ENCODE results near the gene PPA1. TPM values are rescaled to one million over a fixed set of nuclear protein-coding genes. Genes with fewer than 3 reads are reported as not detected.
A peak's percentile ranks its signal among the peaks of the same experiment; 100 is the strongest.

The PPA1 gene
- total RNA-seq (100 to 1,000 TPM; 358 to 368 TPM), polyA plus RNA-seq (122 TPM)

- H3K4me3 ChIP-seq (ENCODE audit: low read length): peak within 1 kb of the TSS; percentile 93
- Mint-ChIP-seq H3K4me1 (peaks cover 17 to 33% (median 32%) of the 10 kb centered on the region in 3 donors), H3K4me3 (peak within 1 kb of the TSS; percentile 82 to 96 (median 88)), H3K36me3 (peaks cover 0 to 21% (median 3%) of the 10 kb centered on the region in 3 donors), H3K27ac (peak within 1 kb of the TSS; percentile 84 to 98 (median 94)), H3K27me3 (no peaks in the 10 kb centered on the region), H3K9me3 (no peaks in the 10 kb centered on the region)
- peak; percentile 99 for DNase-seq
- no peaks in the 10 kb centered on the region for H3K9me3 ChIP-seq (ENCODE audit: low read length)
- no peaks in the 10 kb centered on the region for H3K36me3 ChIP-seq (ENCODE audit: insufficient read depth, low read length)
- ChIA-PET CTCF (interaction anchor here (1.0 to 3.5 kb wide), 9 partner anchors 11 to 131 kb away, joined by 3 to 32 read pairs (median 3); partner anchors contain the start of gene TYSND1), POLR2A (interaction anchor here (1.1 to 2.2 kb wide), 4 partner anchors 63 to 171 kb away, joined by 4 to 8 read pairs (median 4); partner anchors contain the start of genes SAR1A and TYSND1)
- no peaks in the 10 kb centered on the region for H3K27me3 ChIP-seq (ENCODE audit: insufficient read depth, low read length, poor library complexity, severe bottlenecking)
- H3K27ac ChIP-seq (ENCODE audit: low read depth, low read length): peak within 1 kb of the TSS; percentile 75
- H3K4me1 ChIP-seq (ENCODE audit: insufficient read depth, low read length): peaks cover 11% of the 10 kb centered on the region
Observed at GRCh38 chr10:70233109-70233938, at the start of gene PPA1. PPA1 (minus strand) TSS chr10:70233429; CDS start chr10:70233327, 102 bp downstream.

- Mint-ChIP-seq H3K36me3 (peaks cover 0 to 5% (median 1%) of the 10 kb centered on the region in 3 donors), H3K27ac (no peak overlapping the region), H3K4me1 (peaks cover 0 to 5% (median 0%) of the 10 kb centered on the region in 3 donors), H3K27me3 (peaks cover 32 to 50% of the 10 kb centered on the region in 2 donors), H3K4me3 (no peak overlapping the region), H3K9me3 (peaks cover 0 to 3% (median 2%) of the 10 kb centered on the region in 5 donors)
- DNase-seq: no peak
- no peak overlapping the region for H3K27ac ChIP-seq (ENCODE audit: low read depth, low read length)
- H3K4me3 ChIP-seq (ENCODE audit: low read length): no peak overlapping the region
- no peaks in the 10 kb centered on the region for H3K9me3 ChIP-seq (ENCODE audit: low read length)
- H3K36me3 ChIP-seq (ENCODE audit: insufficient read depth, low read length): no peaks in the 10 kb centered on the region
- ChIA-PET CTCF (interaction anchor here (1.5 to 1.9 kb wide), 2 partner anchors 9 to 16 kb away, joined by 4 read pairs; no protein-coding TSS in a partner anchor), POLR2A (no interaction called here)
- no peaks in the 10 kb centered on the region for H3K4me1 ChIP-seq (ENCODE audit: insufficient read depth, low read length)
- H3K27me3 ChIP-seq (ENCODE audit: insufficient read depth, low read length, poor library complexity, severe bottlenecking): peaks cover 14% of the 10 kb centered on the region
Observed at GRCh38 chr10:70281609-70282008, 48.4 kb upstream of the PPA1 start.

- CTCF ChIA-PET: no interaction called here
- Mint-ChIP-seq H3K36me3 (peaks cover 0 to 5% (median 1%) of the 10 kb centered on the region in 3 donors), H3K27me3 (peaks cover 18 to 37% of the 10 kb centered on the region in 2 donors), H3K27ac (peak overlapping the region in 1 of 8 donors; percentile 34), H3K4me3 (no peak overlapping the region), H3K9me3 (peaks cover 0 to 3% (median 0%) of the 10 kb centered on the region in 5 donors), H3K4me1 (peaks cover 0 to 5% (median 0%) of the 10 kb centered on the region in 3 donors)
- Histone ChIP-seq H3K4me1 (ENCODE audit: insufficient read depth, low read length) (no peaks in the 10 kb centered on the region), H3K4me3 (ENCODE audit: low read length) (no peak overlapping the region), H3K27ac (ENCODE audit: low read depth, low read length) (no peak overlapping the region), H3K27me3 (ENCODE audit: insufficient read depth, low read length, poor library complexity, severe bottlenecking) (peaks cover 10% of the 10 kb centered on the region), H3K9me3 (ENCODE audit: low read length) (no peaks in the 10 kb centered on the region), H3K36me3 (ENCODE audit: insufficient read depth, low read length) (no peaks in the 10 kb centered on the region)
- DNase-seq: no peak
- POLR2A ChIA-PET: no interaction called here
Observed at GRCh38 chr10:70280099-70280498, 46.9 kb upstream of the PPA1 start.

- no peaks in the 10 kb centered on the region for H3K9me3 Mint-ChIP-seq
- H3K4me3 ChIP-seq (ENCODE audit: low read length): no peak overlapping the region
- H3K27me3 Mint-ChIP-seq: peaks cover 4 to 15% of the 10 kb centered on the region in 2 donors
- no peaks in the 10 kb centered on the region for H3K27me3 ChIP-seq (ENCODE audit: insufficient read depth, low read length, poor library complexity, severe bottlenecking)
- H3K4me3 Mint-ChIP-seq: no peak overlapping the region
- no peak overlapping the region for H3K27ac ChIP-seq (ENCODE audit: low read depth, low read length)
- POLR2A ChIA-PET: no interaction called here
- H3K27ac Mint-ChIP-seq: no peak overlapping the region
- CTCF ChIA-PET: interaction anchor here (0.6 kb wide), 1 partner anchor 8 kb away, joined by 3 read pairs; no protein-coding TSS in a partner anchor
- H3K36me3 Mint-ChIP-seq: peaks cover 0 to 1% (median 0%) of the 10 kb centered on the region in 3 donors
- H3K4me1 Mint-ChIP-seq: peaks cover 7 to 8% (median 7%) of the 10 kb centered on the region in 3 donors
- H3K36me3 ChIP-seq (ENCODE audit: insufficient read depth, low read length): no peaks in the 10 kb centered on the region
- DNase-seq: no peak
- H3K9me3 ChIP-seq (ENCODE audit: low read length): no peaks in the 10 kb centered on the region
- no peaks in the 10 kb centered on the region for H3K4me1 ChIP-seq (ENCODE audit: insufficient read depth, low read length)
Observed at GRCh38 chr10:70277396-70278030, 44.3 kb upstream of the PPA1 start.

- Mint-ChIP-seq H3K36me3 (peaks cover 0 to 2% (median 0%) of the 10 kb centered on the region in 3 donors), H3K4me3 (no peak overlapping the region), H3K9me3 (no peaks in the 10 kb centered on the region), H3K27me3 (peaks cover 0 to 3% of the 10 kb centered on the region in 2 donors), H3K27ac (peak overlapping the region in 1 of 8 donors; percentile 12), H3K4me1 (peaks cover 8 to 11% (median 10%) of the 10 kb centered on the region in 3 donors)
- no peaks in the 10 kb centered on the region for H3K9me3 ChIP-seq (ENCODE audit: low read length)
- no peaks in the 10 kb centered on the region for H3K4me1 ChIP-seq (ENCODE audit: insufficient read depth, low read length)
- H3K27me3 ChIP-seq (ENCODE audit: insufficient read depth, low read length, poor library complexity, severe bottlenecking): no peaks in the 10 kb centered on the region
- no peaks in the 10 kb centered on the region for H3K36me3 ChIP-seq (ENCODE audit: insufficient read depth, low read length)
- POLR2A ChIA-PET: no interaction called here
- no peak for DNase-seq
- no peak overlapping the region for H3K4me3 ChIP-seq (ENCODE audit: low read length)
- CTCF ChIA-PET: interaction anchor here (1.0 to 1.3 kb wide), 2 partner anchors 12 to 90 kb away, joined by 3 to 4 read pairs; no protein-coding TSS in a partner anchor
- no peak overlapping the region for H3K27ac ChIP-seq (ENCODE audit: low read depth, low read length)
Observed at GRCh38 chr10:70274643-70275042, 41.4 kb upstream of the PPA1 start.

- Histone ChIP-seq H3K9me3 (ENCODE audit: low read length) (no peaks in the 10 kb centered on the region), H3K27me3 (ENCODE audit: insufficient read depth, low read length, poor library complexity, severe bottlenecking) (no peaks in the 10 kb centered on the region), H3K4me1 (ENCODE audit: insufficient read depth, low read length) (no peaks in the 10 kb centered on the region), H3K27ac (ENCODE audit: low read depth, low read length) (no peak overlapping the region), H3K4me3 (ENCODE audit: low read length) (no peak overlapping the region), H3K36me3 (ENCODE audit: insufficient read depth, low read length) (no peaks in the 10 kb centered on the region)
- ChIA-PET CTCF (interaction anchor here (0.6 to 1.7 kb wide), 14 partner anchors 9 to 139 kb away, joined by 3 to 17 read pairs (median 4); no protein-coding TSS in a partner anchor), POLR2A (interaction anchor here (1.2 kb wide), 1 partner anchor 51 kb away, joined by 3 read pairs; no protein-coding TSS in a partner anchor)
- Mint-ChIP-seq H3K9me3 (no peaks in the 10 kb centered on the region), H3K4me1 (peaks cover 8 to 11% (median 10%) of the 10 kb centered on the region in 3 donors), H3K27ac (peak overlapping the region in 7 of 8 donors; percentile 7 to 61 (median 29)), H3K27me3 (peaks cover 0 to 3% of the 10 kb centered on the region in 2 donors), H3K4me3 (peak overlapping the region in 4 of 7 donors; percentile 14 to 62 (median 50)), H3K36me3 (peaks cover 0 to 2% (median 0%) of the 10 kb centered on the region in 3 donors)
- peak in 2 of 5 donors; percentile 25 to 29 for DNase-seq
Observed at GRCh38 chr10:70272925-70273316, 39.7 kb upstream of the PPA1 start.

- POLR2A ChIA-PET: interaction anchor here (1.2 kb wide), 1 partner anchor 51 kb away, joined by 3 read pairs; no protein-coding TSS in a partner anchor
- Histone ChIP-seq H3K4me1 (ENCODE audit: insufficient read depth, low read length) (no peaks in the 10 kb centered on the region), H3K27ac (ENCODE audit: low read depth, low read length) (no peak overlapping the region), H3K4me3 (ENCODE audit: low read length) (no peak overlapping the region), H3K36me3 (ENCODE audit: insufficient read depth, low read length) (no peaks in the 10 kb centered on the region), H3K9me3 (ENCODE audit: low read length) (no peaks in the 10 kb centered on the region), H3K27me3 (ENCODE audit: insufficient read depth, low read length, poor library complexity, severe bottlenecking) (no peaks in the 10 kb centered on the region)
- no peak for DNase-seq
- Mint-ChIP-seq H3K36me3 (peaks cover 0 to 2% (median 0%) of the 10 kb centered on the region in 3 donors), H3K4me1 (peaks cover 8 to 11% (median 10%) of the 10 kb centered on the region in 3 donors), H3K4me3 (peak overlapping the region in 3 of 7 donors; percentile 45 to 62 (median 55)), H3K9me3 (no peaks in the 10 kb centered on the region), H3K27ac (peak overlapping the region in 7 of 8 donors; percentile 7 to 68 (median 36)), H3K27me3 (peaks cover 0 to 3% of the 10 kb centered on the region in 2 donors)
- CTCF ChIA-PET: interaction anchor here (0.7 to 1.7 kb wide), 13 partner anchors 10 to 139 kb away, joined by 3 to 17 read pairs (median 3); partner anchors contain the start of gene PPA1
Observed at GRCh38 chr10:70271996-70272924, 39.0 kb upstream of the PPA1 start.
